GM19438 (cell line): ENCODE measurements around the gene SKIL.

ENCODE experiments used
- ATAC-seq: cut with Tn5 transposase; IDR thresholded peaks from one replicate; pipeline ENCODE4 v1.9.1; 2021; ENCODE audit warnings: low read depth; ENCODE audit not compliant: unreplicated experiment

SKIL gene

DNA sequence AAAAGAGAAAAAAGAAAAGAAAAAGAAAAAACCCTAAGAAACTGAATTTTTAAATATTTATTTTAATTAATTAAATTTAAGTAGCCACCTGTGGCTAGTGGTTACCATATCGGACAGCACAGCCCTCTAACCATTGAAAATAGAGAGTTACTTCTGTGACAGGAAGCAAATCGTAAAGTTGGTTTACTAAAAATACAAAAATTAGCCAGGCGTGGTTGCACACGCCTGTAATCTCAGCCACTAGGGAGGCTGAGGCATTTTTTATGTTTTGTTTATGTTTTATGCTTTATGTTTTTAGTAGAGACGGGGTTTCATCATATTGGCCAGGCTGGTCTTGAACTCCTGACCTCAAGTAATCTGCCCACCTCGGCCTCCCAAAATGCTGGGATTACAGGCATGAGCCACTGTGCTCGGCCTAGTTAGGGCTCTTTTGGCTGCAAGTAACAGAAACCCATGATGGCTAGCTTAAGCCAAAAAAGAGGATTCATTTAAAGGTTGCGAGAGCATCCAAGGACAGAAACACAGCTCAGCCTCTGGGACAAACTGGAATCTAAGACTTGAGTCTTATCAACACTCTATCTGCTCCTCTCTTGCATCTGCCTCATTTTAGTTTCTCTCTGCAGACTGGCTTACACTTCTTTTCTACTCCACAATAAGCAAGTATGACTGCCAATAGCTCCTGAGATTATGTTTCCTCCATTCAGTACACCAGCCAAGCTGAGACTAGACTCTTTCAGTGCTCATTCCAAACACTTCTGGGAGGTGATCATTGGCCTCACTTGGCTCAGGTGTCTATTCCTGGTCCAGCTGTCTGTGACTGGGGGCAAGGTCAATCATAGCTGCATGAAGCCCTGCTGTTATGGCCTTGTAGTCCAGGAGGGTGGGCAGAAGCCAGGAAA lies 6.8 kb upstream of the SKIL start:
- peak; percentile 63 for ATAC-seq

DNA sequence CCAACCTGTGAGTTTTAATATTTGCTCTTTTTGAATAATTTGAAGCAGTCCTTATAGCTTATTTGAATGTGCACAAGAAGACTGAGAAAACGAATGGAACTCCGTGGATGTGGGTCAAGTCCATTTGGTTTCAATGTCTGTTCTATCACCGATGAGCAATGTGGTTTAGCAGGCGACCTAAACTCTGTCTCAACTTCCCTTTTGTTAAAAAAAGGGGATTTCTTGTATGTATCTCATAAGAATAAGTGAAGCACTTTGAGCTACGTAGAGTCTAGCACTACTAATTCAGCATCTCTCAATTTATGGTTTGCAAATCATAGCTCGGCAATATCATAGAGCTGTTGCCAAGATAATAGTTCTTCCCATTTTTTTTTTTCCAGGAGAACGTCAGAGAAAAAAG lies 4.6 kb upstream of the SKIL start:
- ATAC-seq = no peak

DNA sequence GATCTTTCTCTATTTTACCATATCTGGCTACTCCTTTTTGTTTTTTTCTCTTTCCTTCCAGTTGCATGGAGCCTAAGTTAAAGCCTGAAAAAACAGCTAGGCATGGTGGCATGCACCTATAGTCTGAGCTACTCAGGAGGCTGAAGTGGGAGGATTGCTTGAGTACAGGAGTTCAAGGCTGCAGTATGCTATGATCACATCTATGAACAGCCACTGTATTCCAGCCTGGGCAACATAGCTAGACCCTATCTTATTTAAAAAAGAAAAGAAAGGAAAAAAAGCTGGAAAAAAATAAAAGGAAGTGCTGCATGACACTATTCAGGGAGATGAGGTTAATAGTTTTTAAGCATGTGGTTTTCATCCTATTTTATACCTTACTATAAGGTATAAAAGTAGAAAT lies 4.0 kb upstream of the SKIL start:
- no peak for ATAC-seq

DNA sequence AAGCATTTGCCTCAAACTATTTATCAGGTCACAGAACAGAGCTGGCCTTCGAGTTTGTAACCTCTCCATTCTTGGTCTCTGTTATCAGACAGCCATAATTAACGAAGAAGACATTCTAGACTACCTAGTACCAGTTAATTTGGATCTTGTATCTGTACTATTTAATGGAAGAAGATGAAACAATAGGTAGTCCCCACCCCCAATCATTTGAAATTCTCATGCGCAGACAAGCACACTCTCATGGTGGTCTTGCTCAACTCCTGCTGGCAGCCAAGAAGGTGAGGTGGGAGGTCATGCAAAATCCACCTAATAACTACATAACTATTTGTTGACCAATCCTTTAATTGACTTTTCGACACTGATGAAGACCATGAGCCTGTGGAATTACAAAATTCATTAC lies 2.8 kb upstream of the SKIL start:
- ATAC-seq = no peak

DNA sequence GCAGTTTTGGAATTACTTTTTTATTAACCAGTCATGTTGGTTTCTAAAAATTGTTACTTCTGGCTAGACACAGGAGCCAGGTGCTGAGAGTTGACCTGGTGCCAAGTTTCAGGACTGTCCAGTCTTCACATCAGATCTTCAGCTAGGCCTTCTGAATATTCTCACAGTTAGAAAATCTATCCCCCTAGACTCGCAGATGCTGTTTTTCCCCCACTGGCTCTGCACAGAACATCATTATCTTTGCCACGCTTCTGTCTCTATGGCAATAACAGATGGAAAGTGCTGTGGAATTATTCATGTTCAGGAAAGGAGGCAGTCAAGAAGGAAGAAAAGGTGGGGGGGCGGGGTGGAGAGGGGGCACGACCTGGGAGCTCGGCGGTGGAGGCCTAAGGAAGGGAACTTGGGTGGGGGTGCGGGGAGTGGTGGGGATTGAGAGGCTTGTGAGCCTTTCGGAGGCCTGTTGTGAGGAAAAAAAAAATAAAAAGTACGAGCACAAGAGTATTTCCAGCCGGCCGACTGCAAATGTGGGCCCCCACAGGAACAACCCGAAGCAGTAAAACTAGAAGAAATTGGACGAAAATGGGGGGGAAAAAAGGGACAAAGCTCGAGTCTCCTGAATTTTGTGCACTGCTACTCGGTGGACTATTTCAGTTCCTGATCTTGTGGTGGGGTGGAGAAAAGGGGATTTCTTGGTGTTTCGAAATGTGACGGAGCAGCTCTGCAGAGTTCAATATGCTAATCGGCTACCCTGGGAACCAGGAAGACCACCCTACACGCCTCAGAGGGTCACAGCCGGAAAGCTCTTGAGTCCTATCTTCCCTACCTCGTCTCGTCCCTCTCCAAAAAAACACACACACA lies 1.5 kb upstream of the SKIL start:
- peak; percentile 25 for ATAC-seq

DNA sequence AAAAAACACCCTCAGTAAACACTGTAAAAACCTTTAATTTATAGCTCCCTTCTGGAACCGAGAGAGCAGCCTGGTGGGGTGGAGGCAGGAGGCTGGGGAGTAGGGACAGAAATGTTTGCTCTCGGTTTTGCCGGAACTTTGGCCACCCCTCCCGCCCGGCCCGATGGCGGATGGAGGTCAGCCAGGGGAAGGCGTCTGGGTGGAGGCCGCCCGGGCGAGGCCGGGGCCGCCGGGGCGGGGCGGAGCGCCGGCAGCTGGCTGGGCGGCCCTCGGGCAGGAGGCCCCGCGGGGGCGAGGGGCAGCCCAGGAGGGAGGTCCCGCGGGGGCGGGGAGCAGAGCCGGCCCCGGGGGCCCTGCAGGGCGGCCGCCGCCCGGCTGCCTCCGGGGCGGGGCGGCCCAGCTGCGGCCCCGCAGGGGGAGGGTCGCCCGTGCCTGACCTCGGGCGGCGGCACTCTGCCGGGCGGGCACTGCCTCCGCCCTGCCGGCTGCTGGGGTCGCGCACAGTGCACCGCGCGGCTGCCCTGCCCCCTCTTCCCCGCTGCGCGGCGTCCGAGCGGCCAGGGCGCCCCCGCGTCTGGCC lies 829 bp upstream of the SKIL start:
- ATAC-seq = peak; percentile 34

DNA sequence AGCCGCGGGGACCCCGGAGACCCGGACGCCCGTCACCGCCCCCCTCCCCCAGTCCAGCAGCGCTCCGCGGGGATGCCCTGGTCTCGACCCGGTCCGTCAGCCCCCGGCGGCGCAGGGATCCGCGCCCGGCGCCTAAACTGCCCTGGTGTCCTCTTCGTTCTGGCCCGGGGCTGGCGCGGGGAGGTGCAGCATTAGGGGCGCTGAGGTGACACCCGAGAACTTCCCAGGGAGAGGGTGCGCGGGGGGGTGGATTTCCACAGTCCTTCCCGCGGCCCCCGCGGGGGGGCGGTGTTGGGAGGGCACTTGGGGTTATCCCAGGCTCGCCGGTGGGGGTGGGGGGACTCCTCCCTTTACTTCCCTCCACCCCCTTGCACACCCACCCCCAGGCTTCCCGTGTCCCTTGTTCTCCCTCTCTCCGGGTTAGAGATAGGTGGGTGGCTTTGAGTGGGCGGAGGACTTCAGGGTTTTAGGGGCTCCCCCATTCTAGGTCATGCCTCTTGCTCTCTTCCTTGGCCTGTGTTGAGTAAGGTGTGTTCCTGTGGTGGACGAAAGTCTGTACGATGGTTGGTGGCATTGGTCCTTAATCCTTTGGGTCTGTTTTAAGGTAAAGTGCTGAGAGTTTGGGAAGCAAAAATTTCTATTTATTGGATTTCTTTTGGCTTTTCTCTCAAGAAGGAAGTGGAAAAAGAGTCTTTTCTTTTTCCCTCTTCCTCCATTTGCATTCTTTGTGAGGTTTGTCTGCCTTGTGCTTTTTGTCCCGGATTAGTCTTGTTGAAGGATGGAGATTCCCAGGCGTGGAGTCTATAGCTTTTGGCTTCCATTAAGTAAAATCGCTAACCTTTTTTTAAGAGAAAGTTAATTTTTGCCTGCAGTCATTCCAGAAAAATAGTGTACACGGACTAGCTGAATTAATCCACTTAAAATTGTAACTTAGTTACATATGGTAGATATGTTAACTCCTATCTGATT lies 811 bp downstream of the SKIL start:
- peak; percentile 6 for ATAC-seq

DNA sequence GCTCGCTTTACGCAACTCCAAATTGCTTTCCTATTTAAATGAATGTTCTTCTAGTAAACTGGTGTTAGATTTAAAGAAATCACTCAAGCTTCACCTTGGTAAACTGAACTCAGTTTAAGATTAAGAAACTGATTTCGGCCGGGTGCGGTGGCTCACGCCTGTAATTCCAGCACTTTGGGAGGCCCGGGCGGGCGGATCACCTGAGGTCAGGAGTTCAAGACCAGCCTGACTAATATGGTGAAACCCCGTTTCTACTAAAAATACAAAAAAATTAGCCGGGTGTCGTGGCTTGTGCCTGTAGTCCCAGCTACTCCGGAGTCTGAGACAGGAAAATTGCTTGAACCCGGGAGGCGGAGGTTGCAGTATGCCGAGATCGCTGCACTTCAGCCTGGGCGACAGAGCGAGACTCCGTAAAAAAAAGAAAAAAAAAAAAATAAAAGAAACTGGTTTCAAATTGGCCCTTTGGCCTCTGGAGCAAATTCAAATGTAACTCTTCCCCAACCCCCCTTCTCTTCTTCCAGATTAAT lies 1.7 kb downstream of the SKIL start:
- ATAC-seq = no peak

DNA sequence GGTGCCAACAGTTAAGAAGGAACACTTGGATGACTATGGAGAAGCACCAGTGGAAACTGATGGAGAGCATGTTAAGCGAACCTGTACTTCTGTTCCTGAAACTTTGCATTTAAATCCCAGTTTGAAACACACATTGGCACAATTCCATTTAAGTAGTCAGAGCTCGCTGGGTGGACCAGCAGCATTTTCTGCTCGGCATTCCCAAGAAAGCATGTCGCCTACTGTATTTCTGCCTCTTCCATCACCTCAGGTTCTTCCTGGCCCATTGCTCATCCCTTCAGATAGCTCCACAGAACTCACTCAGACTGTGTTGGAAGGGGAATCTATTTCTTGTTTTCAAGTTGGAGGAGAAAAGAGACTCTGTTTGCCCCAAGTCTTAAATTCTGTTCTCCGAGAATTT lies 3.0 kb downstream of the SKIL start:
- no peak for ATAC-seq

DNA sequence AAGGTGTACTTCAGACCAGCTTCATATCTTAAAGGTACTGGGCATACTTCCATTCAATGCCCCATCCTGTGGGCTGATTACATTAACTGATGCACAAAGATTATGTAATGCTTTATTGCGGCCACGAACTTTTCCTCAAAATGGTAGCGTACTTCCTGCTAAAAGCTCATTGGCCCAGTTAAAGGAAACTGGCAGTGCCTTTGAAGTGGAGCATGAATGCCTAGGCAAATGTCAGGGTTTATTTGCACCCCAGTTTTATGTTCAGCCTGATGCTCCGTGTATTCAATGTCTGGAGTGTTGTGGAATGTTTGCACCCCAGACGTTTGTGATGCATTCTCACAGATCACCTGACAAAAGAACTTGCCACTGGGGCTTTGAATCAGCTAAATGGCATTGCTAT lies 3.4 kb downstream of the SKIL start:
- ATAC-seq = no peak

DNA sequence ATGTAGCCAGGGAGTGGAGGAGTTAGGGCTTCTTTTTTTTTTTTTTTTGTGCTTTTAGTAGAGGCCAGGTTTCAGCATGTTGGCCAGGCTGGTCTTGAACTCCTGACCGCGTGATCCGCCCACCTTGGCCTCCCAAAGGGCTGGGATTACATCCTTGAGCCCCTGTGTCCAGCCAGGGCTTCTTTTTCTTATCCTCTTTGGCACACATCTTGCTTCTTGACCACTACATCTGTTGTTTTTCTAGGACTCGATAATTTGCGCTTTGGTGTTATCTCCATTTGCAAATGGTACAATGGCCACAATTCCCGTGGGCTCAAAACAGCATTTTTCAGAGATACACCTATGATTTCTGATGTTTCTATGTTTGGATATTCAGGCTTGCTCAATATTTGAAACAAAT lies 4.2 kb downstream of the SKIL start:
- ATAC-seq = no peak

DNA sequence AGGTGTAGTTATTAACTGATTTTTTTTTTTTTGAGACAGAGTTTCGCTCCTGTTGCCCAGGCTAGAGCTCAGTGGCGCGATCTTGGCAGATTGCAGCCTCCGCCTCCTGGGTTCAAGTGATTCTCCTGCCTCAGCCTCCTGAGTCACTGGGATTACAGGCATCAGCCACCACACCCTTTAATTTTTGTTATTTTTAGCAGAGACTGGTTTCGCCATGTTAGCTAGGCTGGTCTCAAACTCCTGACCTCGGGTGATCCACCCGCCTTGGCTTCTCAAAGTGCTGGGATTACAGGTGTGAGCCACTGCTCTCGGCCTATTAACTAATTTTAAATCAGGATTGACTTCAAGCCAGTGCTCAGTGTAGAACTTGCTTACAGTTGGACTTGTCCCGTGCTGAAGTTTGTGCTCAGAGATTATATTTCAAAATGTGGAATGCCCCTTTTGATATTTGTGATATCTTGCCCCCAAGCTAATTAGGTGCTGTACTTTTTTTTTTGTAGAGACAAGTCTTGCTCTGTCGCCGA lies 6.0 kb downstream of the SKIL start:
- no peak for ATAC-seq

DNA sequence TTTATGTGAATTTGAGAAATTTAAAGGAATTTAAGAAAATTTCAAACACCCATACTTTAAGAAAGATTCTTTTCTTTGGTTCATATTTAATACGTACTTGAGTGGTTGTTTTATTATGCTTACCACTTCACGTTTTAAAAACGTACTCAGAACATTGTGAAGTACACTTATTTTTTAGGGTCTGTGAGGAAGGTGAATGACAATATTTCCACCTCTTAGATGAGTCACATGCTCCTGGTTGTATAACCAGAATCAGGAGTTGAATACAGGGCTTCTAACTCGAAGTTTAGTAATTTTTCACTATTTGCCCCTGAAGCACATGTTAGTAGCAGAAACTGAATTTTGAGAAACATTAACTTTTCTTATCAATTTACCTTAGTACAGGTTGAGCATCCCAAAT lies 7.5 kb downstream of the SKIL start:
- ATAC-seq = no peak

DNA sequence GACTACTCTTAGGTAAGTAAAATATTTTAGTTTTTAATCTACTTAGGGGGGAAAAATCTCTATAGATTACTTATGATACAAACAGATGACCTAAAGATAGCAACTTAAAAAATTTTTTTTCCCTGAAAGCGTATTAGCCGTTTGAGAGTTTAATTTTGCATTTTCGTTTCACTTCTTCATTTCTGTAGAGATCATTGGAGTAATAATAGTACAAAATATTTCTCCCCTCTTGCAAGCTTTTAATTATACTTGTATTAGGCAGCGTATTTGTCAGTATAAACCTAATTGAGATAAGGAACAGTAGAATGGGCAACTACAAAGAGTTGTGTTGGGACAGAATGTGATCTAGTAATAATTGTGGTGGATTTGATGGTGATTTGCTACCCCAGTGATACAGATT lies 10.3 kb downstream of the SKIL start:
- no peak for ATAC-seq

DNA sequence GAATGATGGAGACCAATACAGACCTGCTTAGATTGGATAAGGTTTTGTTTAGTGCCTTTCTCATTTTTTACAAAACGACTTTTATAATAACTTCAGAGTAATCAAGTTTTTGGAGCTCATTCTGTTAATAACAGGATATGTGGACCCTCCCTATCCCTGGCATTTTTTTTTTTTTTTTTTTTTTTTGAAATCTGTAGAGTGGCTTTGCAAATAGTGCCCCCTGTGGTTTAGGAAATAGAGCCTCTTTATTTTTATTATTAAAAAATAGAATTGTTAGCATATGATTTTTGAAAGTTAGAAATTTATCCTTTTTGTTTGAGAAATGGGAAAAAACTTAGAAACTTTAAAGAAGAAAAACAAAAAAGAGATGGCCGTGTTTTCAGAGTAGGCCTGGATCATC lies 11.4 kb downstream of the SKIL start:
- ATAC-seq = no peak

DNA sequence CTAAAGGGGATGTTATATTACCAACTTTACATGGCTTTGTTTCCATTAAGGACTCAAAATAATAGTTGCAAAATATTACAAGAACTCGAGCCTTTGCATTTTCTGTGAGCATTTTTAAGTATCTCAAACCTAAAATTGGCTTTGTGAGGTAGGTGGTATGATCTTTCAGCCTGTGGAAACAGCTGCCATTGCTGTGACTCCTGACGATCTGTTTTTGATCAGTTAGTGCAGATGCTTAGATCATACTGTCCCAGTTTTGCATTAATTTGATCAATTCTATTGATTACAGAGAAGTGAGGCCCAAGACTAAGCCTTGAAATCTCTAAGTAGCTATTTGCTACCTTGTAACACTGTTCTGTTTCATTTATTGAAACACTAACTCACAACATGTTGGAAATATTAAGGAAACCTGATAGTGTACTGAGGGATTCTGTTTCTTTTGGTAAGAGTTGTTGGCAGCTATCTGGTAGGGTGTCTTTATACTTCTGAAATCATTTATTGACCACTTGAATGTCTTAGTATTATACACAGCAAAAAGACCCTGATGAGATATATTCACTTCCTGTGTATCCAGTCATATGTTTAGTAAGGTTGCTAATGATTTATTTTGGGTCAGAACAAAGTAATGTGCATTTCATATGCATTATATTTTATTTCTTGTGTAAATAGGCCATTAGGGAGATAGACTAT lies 14.8 kb downstream of the SKIL start:
- ATAC-seq = no peak

DNA sequence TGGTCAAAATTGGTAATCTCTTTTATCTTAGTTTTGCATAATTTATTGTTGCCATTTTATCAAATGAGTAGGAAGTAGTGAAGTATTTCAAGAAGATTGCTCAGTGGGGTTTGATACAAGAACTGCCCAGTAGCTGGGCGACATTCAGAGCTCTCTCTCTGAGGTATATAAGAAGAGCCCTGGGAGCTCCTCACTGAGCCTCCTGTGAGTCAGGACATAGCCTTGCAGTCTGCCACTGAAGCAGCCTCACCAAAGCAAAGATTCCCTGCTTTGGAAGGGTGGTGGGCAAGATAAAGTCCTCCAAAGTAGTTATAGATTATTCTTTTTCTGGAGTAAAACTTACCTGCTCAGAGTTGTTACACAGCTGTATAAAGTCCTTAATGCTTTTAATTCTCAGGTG lies 26.1 kb downstream of the SKIL start:
- ATAC-seq = no peak

DNA sequence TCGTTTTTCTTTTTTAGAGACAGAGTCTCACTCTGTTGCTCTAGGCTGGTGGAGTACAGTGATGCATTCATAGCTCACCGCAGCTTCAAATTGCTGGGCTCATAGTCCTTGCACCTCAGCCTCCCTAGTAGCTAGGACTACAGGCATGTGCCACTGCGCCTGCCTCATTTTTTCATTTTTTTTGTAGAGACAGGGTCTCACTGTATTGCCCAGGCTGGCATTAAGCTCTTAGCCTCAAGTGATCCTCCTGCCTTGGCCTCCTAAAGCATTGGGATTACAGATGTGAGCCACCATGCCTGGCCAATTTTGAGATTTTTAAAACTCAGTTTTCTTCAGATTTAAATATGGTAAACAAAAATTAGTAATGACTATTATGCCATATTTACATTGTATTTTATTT lies 29.0 kb downstream of the SKIL start:
- ATAC-seq = no peak

DNA sequence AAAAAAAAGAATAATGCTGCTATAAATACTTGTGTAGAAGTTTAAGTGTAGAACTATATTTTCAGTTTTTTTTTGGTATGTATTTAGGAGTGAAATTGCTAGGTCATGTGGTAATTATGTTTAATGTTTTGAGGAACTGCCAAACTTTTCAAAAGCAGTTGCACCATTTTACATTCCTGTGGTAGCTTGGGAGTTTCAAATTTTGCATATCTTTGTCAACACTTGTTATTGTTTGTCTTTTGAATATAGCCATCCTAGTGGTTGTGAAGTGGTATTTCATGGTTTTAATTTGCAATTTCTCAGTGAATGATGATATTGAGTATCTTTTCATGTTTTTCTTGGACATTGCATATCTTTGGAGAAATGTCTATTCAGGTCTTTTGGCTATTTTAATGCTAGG lies 30.4 kb downstream of the SKIL start:
- ATAC-seq = no peak
